HepG2 (cell line): ENCODE results near the gene ARL16. TPM values are rescaled to one million over a fixed set of nuclear protein-coding genes. Genes with fewer than 3 reads are reported as not detected.

Experiments used
- ERF ChIP-seq: IDR thresholded peaks from 2 replicates; pipeline ENCODE4 v1.6.1; 2018; ENCODE audit warnings: missing biosample characterization, missing genetic modification reagents
- GTF3A ChIP-seq: sonication (generic); formaldehyde crosslinking; conservative IDR thresholded peaks from 2 replicates; pipeline ENCODE4 v1.4.0; 2020; ENCODE audit warnings: mild to moderate bottlenecking, missing genetic modification reagents
- HDAC2 ChIP-seq: sonication (generic); formaldehyde crosslinking; IDR thresholded peaks from 2 replicates; pipeline ENCODE4 v1.4.0; 2020; ENCODE audit warnings: missing genetic modification reagents
- MIXL1 ChIP-seq: IDR thresholded peaks from 2 replicates; pipeline ENCODE4 v1.6.1; 2016
- SMARCE1 ChIP-seq: fragments of 450-650 bp; IDR thresholded peaks from 2 replicates; pipeline ENCODE4 v1.6.1; 2017; ENCODE audit warnings: borderline replicate concordance
- TARDBP ChIP-seq: sonication (generic); formaldehyde crosslinking; IDR thresholded peaks from 2 replicates; pipeline ENCODE4 v1.8.0; 2022; ENCODE audit warnings: mild to moderate bottlenecking, missing genetic modification reagents
- ZBTB7B ChIP-seq: sonication (generic); formaldehyde crosslinking; IDR thresholded peaks from 2 replicates; pipeline ENCODE4 v1.4.0; 2020; ENCODE audit warnings: missing genetic modification reagents
- ZFP37 ChIP-seq: sonication (generic); formaldehyde crosslinking; IDR thresholded peaks from 2 replicates; pipeline ENCODE4 v1.4.0; 2020; ENCODE audit warnings: missing genetic modification reagents, borderline replicate concordance
- ZNF143 ChIP-seq: sonication (generic); formaldehyde crosslinking; IDR thresholded peaks from 2 replicates; pipeline ENCODE4 v1.4.0; 2020; ENCODE audit warnings: missing genetic modification reagents
- ZNF230 ChIP-seq: sonication (generic); formaldehyde crosslinking; IDR thresholded peaks from 2 replicates; pipeline ENCODE4 v1.4.0; 2020; ENCODE audit warnings: mild to moderate bottlenecking, missing genetic modification reagents
- ZNF275 ChIP-seq: sonication (generic); formaldehyde crosslinking; IDR thresholded peaks from 2 replicates; pipeline ENCODE4 v1.8.0; 2022; ENCODE audit warnings: missing genetic modification reagents, mild to moderate bottlenecking, inconsistent platforms, borderline replicate concordance
- ZNF280D ChIP-seq: sonication (generic); formaldehyde crosslinking; IDR thresholded peaks from 2 replicates; pipeline ENCODE4 v1.5.1; 2020; ENCODE audit warnings: mild to moderate bottlenecking, missing genetic modification reagents
- ZNF720 ChIP-seq: sonication (generic); formaldehyde crosslinking; IDR thresholded peaks from 2 replicates; pipeline ENCODE4 v1.4.0; 2020; ENCODE audit warnings: missing genetic modification reagents
- ZSCAN12 ChIP-seq: sonication (generic); formaldehyde crosslinking; IDR thresholded peaks from 2 replicates; pipeline ENCODE4 v1.9.0; 2021; ENCODE audit warnings: mild to moderate bottlenecking, missing genetic modification reagents
- polyA plus RNA-seq, 8 experiments: library from polyadenylated mRNA; depleted of rRNA in 3 of 8; stranded (reverse) in 7 of 8; unstranded in 1 of 8; fragments of >200 nt; fragmentation: Illumina TruSeq in 4 of 8; extraction: Trizol in 4 of 8; gene quantifications; 2 replicates each; pipeline versions ENCODE4 v1.2.1 to v1.2.3, GENCODE V29; 2011 to 2016; ENCODE audit warnings: low read depth in 4 of 8, missing spikeins in 1 of 8, mixed read lengths in 1 of 8; ENCODE audit not compliant: insufficient read depth in 1 of 8
- total RNA-seq, 5 experiments: library from RNA; depleted of rRNA; stranded (reverse); fragments of >200 nt; fragmentation: Illumina TruSeq; extraction: Trizol; gene quantifications; 2 replicates each; pipeline ENCODE4 v1.2.3, GENCODE V29; 2016; ENCODE audit warnings: low read depth in 1 of 5
- TF ChIP-seq, protein P1 (sequence below): sonication (generic); formaldehyde crosslinking; IDR thresholded peaks from 2 replicates; pipeline ENCODE4 v1.4.0; 2020; ENCODE audit warnings: missing genetic modification reagents
- TF ChIP-seq, protein P2 (sequence below): sonication (generic); formaldehyde crosslinking; IDR thresholded peaks from 2 replicates; pipeline ENCODE4 v1.4.0; 2020; ENCODE audit warnings: missing genetic modification reagents
- TF ChIP-seq, protein P3 (sequence below): sonication (generic); formaldehyde crosslinking; IDR thresholded peaks from 2 replicates; pipeline ENCODE4 v1.4.0; 2020; ENCODE audit warnings: missing genetic modification reagents

Gene ARL16
- total and polyA plus RNA-seq, 2 of the 13 experiments (the other 11 are each of a cell fraction or from before 2014, with no cell fraction given): 20.8 to 30.8 TPM

DNA sequence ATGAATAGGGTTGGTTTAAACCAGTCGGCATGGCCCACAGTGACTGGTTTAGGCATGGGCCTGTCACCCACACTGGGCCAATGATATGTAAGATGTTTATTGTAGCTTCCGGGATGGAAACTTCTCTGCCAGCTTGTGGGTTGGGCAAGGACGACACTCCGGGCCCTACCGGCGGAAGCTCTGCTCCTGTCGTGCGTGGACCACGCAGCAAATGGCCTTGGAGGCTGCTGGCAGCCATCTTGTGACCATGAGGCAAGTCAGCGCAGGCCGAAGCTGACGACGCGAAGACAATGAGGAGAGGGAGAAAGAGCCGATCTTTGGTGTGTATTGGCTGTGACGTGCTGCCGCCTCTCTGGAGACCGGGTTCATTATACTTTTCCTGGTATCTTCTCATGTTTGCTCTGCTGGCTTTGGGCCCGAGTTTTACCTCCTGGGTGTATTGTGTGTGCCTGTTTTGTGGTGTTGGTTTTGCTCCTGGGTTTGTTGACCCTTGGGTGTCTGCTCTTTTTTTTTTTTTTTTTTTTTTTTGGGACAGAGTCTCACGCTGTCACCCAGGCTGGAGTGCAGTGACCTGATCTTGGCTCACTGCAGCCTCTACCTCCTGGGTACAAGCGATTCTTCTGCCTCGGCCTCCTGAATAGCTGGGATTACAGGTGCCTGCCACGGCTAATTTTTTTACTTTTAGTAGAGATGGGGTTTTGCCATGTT, 43.9 kb upstream of the ARL16 start (continued):
- TF ChIP-seq, protein P1, sequence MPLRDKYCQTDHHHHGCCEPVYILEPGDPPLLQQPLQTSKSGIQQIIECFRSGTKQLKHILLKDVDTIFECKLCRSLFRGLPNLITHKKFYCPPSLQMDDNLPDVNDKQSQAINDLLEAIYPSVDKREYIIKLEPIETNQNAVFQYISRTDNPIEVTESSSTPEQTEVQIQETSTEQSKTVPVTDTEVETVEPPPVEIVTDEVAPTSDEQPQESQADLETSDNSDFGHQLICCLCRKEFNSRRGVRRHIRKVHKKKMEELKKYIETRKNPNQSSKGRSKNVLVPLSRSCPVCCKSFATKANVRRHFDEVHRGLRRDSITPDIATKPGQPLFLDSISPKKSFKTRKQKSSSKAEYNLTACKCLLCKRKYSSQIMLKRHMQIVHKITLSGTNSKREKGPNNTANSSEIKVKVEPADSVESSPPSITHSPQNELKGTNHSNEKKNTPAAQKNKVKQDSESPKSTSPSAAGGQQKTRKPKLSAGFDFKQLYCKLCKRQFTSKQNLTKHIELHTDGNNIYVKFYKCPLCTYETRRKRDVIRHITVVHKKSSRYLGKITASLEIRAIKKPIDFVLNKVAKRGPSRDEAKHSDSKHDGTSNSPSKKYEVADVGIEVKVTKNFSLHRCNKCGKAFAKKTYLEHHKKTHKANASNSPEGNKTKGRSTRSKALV (CRISPR knock-in tag): peak; percentile 85
- TF ChIP-seq MIXL1 (peak; percentile 98), ZSCAN12 (CRISPR knock-in tag) (peak; percentile 95), ZNF143 (CRISPR knock-in tag) (peak; percentile 69; the same call in 1 of the 2 replicates), SMARCE1 (no peak), ZNF280D (peak; percentile 99), GTF3A (CRISPR knock-in tag) (peak; percentile 72; the same call in 1 of the 2 replicates), ZNF230 (peak; percentile 98), TARDBP (CRISPR knock-in tag) (0 out of 2 replicates have a peak, but pooled peaks have one; percentile 10), ZNF275 (peak; percentile 94; the same call in 1 of the 2 replicates), ERF (CRISPR knock-in tag) (peak; percentile 99), ZNF720 (CRISPR knock-in tag) (peak; percentile 97), ZFP37 (CRISPR knock-in tag) (peak; percentile 99), HDAC2 (CRISPR knock-in tag) (peak; percentile 93), ZBTB7B (CRISPR knock-in tag) (peak; percentile 59; the same call in 1 of the 2 replicates)
- TF ChIP-seq, protein P2, sequence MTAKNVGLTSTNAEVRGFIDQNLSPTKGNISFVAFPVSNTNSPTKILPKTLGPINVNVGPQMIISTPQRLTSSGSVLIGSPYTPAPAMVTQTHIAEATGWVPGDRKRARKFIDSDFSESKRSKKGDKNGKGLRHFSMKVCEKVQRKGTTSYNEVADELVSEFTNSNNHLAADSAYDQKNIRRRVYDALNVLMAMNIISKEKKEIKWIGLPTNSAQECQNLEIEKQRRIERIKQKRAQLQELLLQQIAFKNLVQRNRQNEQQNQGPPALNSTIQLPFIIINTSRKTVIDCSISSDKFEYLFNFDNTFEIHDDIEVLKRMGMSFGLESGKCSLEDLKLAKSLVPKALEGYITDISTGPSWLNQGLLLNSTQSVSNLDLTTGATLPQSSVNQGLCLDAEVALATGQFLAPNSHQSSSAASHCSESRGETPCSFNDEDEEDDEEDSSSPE (CRISPR knock-in tag): peak; percentile 98
- TF ChIP-seq, protein P3, sequence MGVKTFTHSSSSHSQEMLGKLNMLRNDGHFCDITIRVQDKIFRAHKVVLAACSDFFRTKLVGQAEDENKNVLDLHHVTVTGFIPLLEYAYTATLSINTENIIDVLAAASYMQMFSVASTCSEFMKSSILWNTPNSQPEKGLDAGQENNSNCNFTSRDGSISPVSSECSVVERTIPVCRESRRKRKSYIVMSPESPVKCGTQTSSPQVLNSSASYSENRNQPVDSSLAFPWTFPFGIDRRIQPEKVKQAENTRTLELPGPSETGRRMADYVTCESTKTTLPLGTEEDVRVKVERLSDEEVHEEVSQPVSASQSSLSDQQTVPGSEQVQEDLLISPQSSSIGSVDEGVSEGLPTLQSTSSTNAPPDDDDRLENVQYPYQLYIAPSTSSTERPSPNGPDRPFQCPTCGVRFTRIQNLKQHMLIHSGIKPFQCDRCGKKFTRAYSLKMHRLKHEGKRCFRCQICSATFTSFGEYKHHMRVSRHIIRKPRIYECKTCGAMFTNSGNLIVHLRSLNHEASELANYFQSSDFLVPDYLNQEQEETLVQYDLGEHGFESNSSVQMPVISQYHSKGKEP (CRISPR knock-in tag): peak; percentile 98
